B cell (primary cell): Measurements from ENCODE around the gene S100A8. TPM values are rescaled to one million over a fixed set of nuclear protein-coding genes. Genes with fewer than 3 reads are reported as not detected.

Source experiments
- ATAC-seq: fragments of 200-7000 bp; cut with Tn5 transposase; one replicate; pipeline ENCODE4 v1.10.0; 2021; ENCODE audit warnings: low read depth, mild to moderate bottlenecking, moderate number of reproducible peaks, moderate library complexity
- CTCF ChIA-PET: fragments of 350-600 bp; sonication (Branson Sonifier 250); formaldehyde crosslinking; loops from one replicate; lab custom pipeline; 2021; ENCODE audit warnings: antibody characterized with exemption, inconsistent platforms; lab: Charles Lee
- POLR2A ChIA-PET: fragments of 350-600 bp; sonication (Branson Sonifier 250); formaldehyde crosslinking; loops from one replicate; lab custom pipeline; 2021; ENCODE audit warnings: antibody characterized with exemption; lab: Charles Lee
- DNase-seq: peaks from one replicate; pipeline ENCODE4 v3.0.0; 2013
- H2AFZ ChIP-seq: 2 replicates; pipeline ENCODE4 v1.6.1; 2012; ENCODE audit warnings: mild to moderate bottlenecking, low read depth, low read length; ENCODE audit not compliant: insufficient read depth, poor library complexity, severe bottlenecking
- H3K27ac ChIP-seq, 2 donors: 1 replicate in 1 of 2; 2 replicates in 1 of 2; pipeline ENCODE4 v1.5.1; 2012 to 2013; ENCODE audit warnings: low read length in 2 of 2, mild to moderate bottlenecking in 2 of 2, moderate library complexity in 1 of 2
- H3K27me3 ChIP-seq, 4 experiments: fragments of 200-600 bp in 1 of 4; sonication (generic) in 1 of 4; replicated peaks in 1 of 4; 1 replicate in 2 of 4; 2 replicates in 2 of 4; pipeline versions ENCODE4 v1.6.1 to v1.7.0; 2013 to 2016; ENCODE audit warnings: low read length in 3 of 4, mild to moderate bottlenecking in 2 of 4, mixed read lengths in 1 of 4, moderate library complexity in 1 of 4; ENCODE audit not compliant: insufficient read depth in 4 of 4, control insufficient read depth in 3 of 4; ENCODE audit errors: control extremely low read depth in 1 of 4
- H3K36me3 ChIP-seq, 2 experiments: replicated peaks in 1 of 2; 1 replicate in 1 of 2; 2 replicates in 1 of 2; pipeline versions ENCODE4 v1.6.1 to v1.7.1; 2013; ENCODE audit warnings: low read length in 1 of 2; ENCODE audit not compliant: insufficient read depth in 2 of 2, control insufficient read depth in 1 of 2; ENCODE audit errors: control extremely low read depth in 1 of 2, extremely low read depth in 1 of 2
- H3K4me1 ChIP-seq, 2 donors: fragments of 200-600 bp in 1 of 2; sonication (generic) in 1 of 2; 1 replicate in 1 of 2; 2 replicates in 1 of 2; pipeline versions ENCODE4 v1.5.1 to v1.6.1; 2013 to 2017; ENCODE audit warnings: low read length in 2 of 2; ENCODE audit not compliant: control insufficient read depth in 2 of 2, insufficient read depth in 2 of 2
- H3K4me2 ChIP-seq: replicated peaks from 2 replicates; pipeline ENCODE3; 2012; ENCODE audit warnings: mild to moderate bottlenecking, low read depth, low read length; ENCODE audit not compliant: poor library complexity, severe bottlenecking
- H3K4me3 ChIP-seq, 5 experiments: fragments of 200-600 bp in 1 of 5; sonication (generic) in 1 of 5; 1 replicate in 3 of 5; 2 replicates in 2 of 5; pipeline versions ENCODE4 v1.5.1 to v1.7.0; 2011 to 2016; ENCODE audit warnings: low read length in 4 of 5, mild to moderate bottlenecking in 4 of 5, low read depth in 2 of 5, control low read depth in 1 of 5, moderate library complexity in 1 of 5; ENCODE audit not compliant: insufficient read depth in 1 of 5; ENCODE audit errors: control extremely low read depth in 1 of 5, extremely low read depth in 1 of 5
- H3K79me2 ChIP-seq: fragments of 200-600 bp; sonication (generic); one replicate; pipeline ENCODE4 v1.6.0; 2016; ENCODE audit warnings: low read length; ENCODE audit not compliant: control insufficient read depth, insufficient read depth
- H3K9ac ChIP-seq: fragments of 200-600 bp; sonication (generic); 2 replicates; pipeline ENCODE4 v1.6.1; 2017; ENCODE audit warnings: mild to moderate bottlenecking, low read length, moderate library complexity
- H3K9me3 ChIP-seq, 3 donors: one replicate each; pipeline versions ENCODE4 v1.6.1 to v1.7.1; 2013; ENCODE audit warnings: low read length in 2 of 3; ENCODE audit not compliant: control insufficient read depth in 2 of 3, insufficient read depth in 1 of 3; ENCODE audit errors: control extremely low read depth in 1 of 3
- H4K20me1 ChIP-seq: 2 replicates; pipeline ENCODE4 v1.6.0; 2012; ENCODE audit warnings: mild to moderate bottlenecking, low read length; ENCODE audit not compliant: insufficient read depth, control insufficient read depth, poor library complexity, severe bottlenecking
- H3K27ac Mint-ChIP-seq: one replicate; pipeline ENCODE4 v1.8.0; 2021; ENCODE audit warnings: mixed read lengths
- H3K27me3 Mint-ChIP-seq: one replicate; pipeline ENCODE4 v1.8.0; 2021; ENCODE audit warnings: mixed read lengths
- H3K4me1 Mint-ChIP-seq: one replicate; pipeline ENCODE4 v1.8.0; 2021; ENCODE audit warnings: mixed read lengths
- H3K4me3 Mint-ChIP-seq: one replicate; pipeline ENCODE4 v1.8.0; 2021; ENCODE audit warnings: mixed read lengths
- H3K9me3 Mint-ChIP-seq: one replicate; pipeline ENCODE4 v1.8.0; 2022; ENCODE audit warnings: mixed read lengths; ENCODE audit not compliant: insufficient read depth
- EZH2 ChIP-seq: IDR thresholded peaks from 2 replicates; pipeline ENCODE4 v1.6.1; 2012; ENCODE audit warnings: borderline replicate concordance, low read depth, mild to moderate bottlenecking, moderate library complexity, low read length; ENCODE audit not compliant: insufficient read depth, poor library complexity, severe bottlenecking
- WGBS: methylation state at CpG from one replicate; pipeline ENCODE4 v1.1.5; 2013; ENCODE audit warnings: missing lambda C conversion rate; ENCODE audit not compliant: insufficient coverage; 5-methylcytosine and 5-hydroxymethylcytosine counted together
- intact Hi-C: fragments of 100-400 bp; cut with micrococcal nuclease; formaldehyde crosslinking; loops from one replicate; pipeline ENCODE4 v1.10.0; 2022
- polyA plus RNA-seq: library from polyadenylated mRNA; depleted of rRNA; stranded (reverse); fragments of >200 nt; gene quantifications from 2 replicates; pipeline ENCODE4 v1.2.3, GENCODE V29; 2012
- total RNA-seq, 2 donors: library from RNA; stranded (reverse); fragments of 120-200 nt in 1 of 2; gene quantifications; 1 replicate in 1 of 2; 2 replicates in 1 of 2; pipeline versions ENCODE4 v1.2.3 to v1.2.4, GENCODE V29; 2013 to 2022
- TF ChIP-seq, protein P1 (sequence below): fragments of 200-600 bp; IDR thresholded peaks from one replicate; pipeline ENCODE4 v1.8.0; 2022; ENCODE audit warnings: antibody characterized with exemption, mild to moderate bottlenecking

Gene S100A8
- total and polyA plus RNA-seq, 2 donors (not counting 1 experiment from before 2014, with no cell fraction given): 3.3 to 16.7 TPM

DNA sequence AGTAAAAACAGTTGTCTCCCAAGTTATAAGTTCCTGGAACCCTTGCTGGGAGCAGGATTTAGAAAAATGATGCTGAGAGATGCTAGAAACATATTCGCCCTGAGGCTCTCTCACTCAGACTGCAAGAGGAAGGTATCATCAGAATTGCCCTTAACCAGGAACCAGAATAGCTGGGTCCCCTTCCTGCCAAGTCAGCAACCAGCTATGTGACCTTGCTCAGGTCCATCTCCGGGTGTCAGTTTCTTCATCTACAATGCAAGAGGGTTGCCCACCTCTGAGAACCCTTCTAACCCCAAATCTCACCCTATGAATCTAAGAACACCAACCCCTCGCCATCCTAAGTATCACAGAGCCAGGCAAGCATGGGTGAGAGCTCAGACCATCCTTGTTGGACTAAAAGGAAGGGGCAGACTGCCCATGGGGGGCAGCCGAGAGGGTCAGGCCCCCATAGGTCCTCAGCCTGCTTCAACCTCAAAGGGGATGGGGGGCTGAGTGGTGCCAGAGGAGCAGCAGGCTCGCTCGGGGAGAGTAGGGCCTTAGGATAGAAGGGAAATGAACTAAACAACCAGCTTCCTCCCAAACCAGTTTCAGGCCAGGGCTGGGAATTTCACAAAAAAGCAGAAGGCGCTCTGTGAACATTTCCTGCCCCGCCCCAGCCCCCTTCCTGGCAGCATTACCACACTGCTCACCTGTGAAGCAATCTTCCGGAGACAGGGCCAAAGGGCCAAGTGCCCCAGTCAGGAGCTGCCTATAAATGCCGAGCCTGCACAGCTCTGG lies 33.6 kb downstream of the S100A8 start:
- ChIA-PET CTCF (interaction anchor here (4.9 kb wide), 1 partner anchor 138 kb away, joined by 22 read pairs; no protein-coding TSS in a partner anchor), POLR2A (no interaction called here)
- H3K9me3 Mint-ChIP-seq: no peaks in the 10 kb centered on the region
- peaks cover 20% of the 10 kb centered on the region for H3K4me1 Mint-ChIP-seq
- Histone ChIP-seq H3K27ac (no peak overlapping the region), H4K20me1 (no peaks in the 10 kb centered on the region), H3K4me2 (peak overlapping the region; percentile 40), H3K9me3 (no peaks in the 10 kb centered on the region), H3K4me3 (peak overlapping the region in 1 of 5 experiments; percentile 73), H3K36me3 (no peaks in the 10 kb centered on the region), H3K79me2 (no peaks in the 10 kb centered on the region), H3K4me1 (peaks cover 10 to 12% of the 10 kb centered on the region in 2 donors), H2AFZ (peak overlapping the region; percentile 21), H3K9ac (no peak overlapping the region), H3K27me3 (peaks cover 0 to 7% (median 2%) of the 10 kb centered on the region in 4 experiments)
- TF ChIP-seq, protein P1, sequence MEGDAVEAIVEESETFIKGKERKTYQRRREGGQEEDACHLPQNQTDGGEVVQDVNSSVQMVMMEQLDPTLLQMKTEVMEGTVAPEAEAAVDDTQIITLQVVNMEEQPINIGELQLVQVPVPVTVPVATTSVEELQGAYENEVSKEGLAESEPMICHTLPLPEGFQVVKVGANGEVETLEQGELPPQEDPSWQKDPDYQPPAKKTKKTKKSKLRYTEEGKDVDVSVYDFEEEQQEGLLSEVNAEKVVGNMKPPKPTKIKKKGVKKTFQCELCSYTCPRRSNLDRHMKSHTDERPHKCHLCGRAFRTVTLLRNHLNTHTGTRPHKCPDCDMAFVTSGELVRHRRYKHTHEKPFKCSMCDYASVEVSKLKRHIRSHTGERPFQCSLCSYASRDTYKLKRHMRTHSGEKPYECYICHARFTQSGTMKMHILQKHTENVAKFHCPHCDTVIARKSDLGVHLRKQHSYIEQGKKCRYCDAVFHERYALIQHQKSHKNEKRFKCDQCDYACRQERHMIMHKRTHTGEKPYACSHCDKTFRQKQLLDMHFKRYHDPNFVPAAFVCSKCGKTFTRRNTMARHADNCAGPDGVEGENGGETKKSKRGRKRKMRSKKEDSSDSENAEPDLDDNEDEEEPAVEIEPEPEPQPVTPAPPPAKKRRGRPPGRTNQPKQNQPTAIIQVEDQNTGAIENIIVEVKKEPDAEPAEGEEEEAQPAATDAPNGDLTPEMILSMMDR: no peak
- TF ChIP-seq EZH2: no peak
- 29% methylated on average over 7 of the region's 10 CpGs for WGBS
- DNase-seq: no peak
- H3K27me3 Mint-ChIP-seq: peaks cover 46% of the 10 kb centered on the region
- H3K27ac Mint-ChIP-seq: no peak overlapping the region
- no peak overlapping the region for H3K4me3 Mint-ChIP-seq
- no peak for ATAC-seq
- intact Hi-C loops: no loop called here
